Aorta (tissue), 5 donors: ENCODE measurements around the gene SPAG16. TPM values are rescaled to one million over a fixed set of nuclear protein-coding genes. Genes with fewer than 3 reads are reported as not detected.

Source experiments
- ATAC-seq: fragments of 200-7000 bp; cut with Tn5 transposase; one replicate; pipeline ENCODE4 v1.9.1; 2022; ENCODE audit warnings: moderate library complexity; ENCODE audit not compliant: low FRiP score
- DNase-seq, 2 donors: peaks; one replicate each; pipeline ENCODE4 v3.0.0-alpha.2; 2020
- H3K27ac ChIP-seq, 2 donors: one replicate each; pipeline ENCODE4 v1.5.1; 2013; ENCODE audit warnings: low read length in 2 of 2, mild to moderate bottlenecking in 2 of 2, moderate library complexity in 2 of 2, control low read depth in 1 of 2, inconsistent platforms in 1 of 2, low read depth in 1 of 2
- H3K27me3 ChIP-seq, 2 donors: one replicate each; pipeline ENCODE4 v1.6.1; 2013; ENCODE audit warnings: control low read depth in 1 of 2, low read length in 1 of 2, mild to moderate bottlenecking in 1 of 2, moderate library complexity in 1 of 2; ENCODE audit not compliant: insufficient read depth in 2 of 2, control insufficient read depth in 1 of 2
- H3K36me3 ChIP-seq, 2 donors: one replicate each; pipeline ENCODE4 v1.6.1; 2013; ENCODE audit warnings: control low read depth in 1 of 2, low read length in 1 of 2, mild to moderate bottlenecking in 1 of 2; ENCODE audit not compliant: insufficient read depth in 2 of 2, control insufficient read depth in 1 of 2
- H3K4me1 ChIP-seq, 2 donors: one replicate each; pipeline ENCODE4 v1.6.1; 2013; ENCODE audit warnings: low read length in 2 of 2, control low read depth in 1 of 2, mild to moderate bottlenecking in 1 of 2, moderate library complexity in 1 of 2; ENCODE audit not compliant: insufficient read depth in 2 of 2, control insufficient read depth in 1 of 2
- H3K4me3 ChIP-seq, 2 donors: one replicate each; pipeline ENCODE4 v1.5.1; 2013; ENCODE audit warnings: low read length in 2 of 2, control low read depth in 1 of 2, mild to moderate bottlenecking in 1 of 2
- H3K9me3 ChIP-seq: one replicate; pipeline ENCODE4 v1.6.1; 2013; ENCODE audit warnings: mild to moderate bottlenecking, low read length; ENCODE audit not compliant: control insufficient read depth
- WGBS, 2 donors: extraction: QIAGEN DNeasy Blood & Tissue Kit; methylation state at CpG; one replicate each; pipeline ENCODE4 v1.1.7; 2013; 5-methylcytosine and 5-hydroxymethylcytosine counted together
- intact Hi-C, 2 donors: fragments of 100-400 bp; cut with DNase I; formaldehyde crosslinking; loops; one replicate each; pipeline versions ENCODE4 v1.14.2 to v1.15.0; 2022
- long read RNA-seq, 2 donors: library from polyadenylated mRNA; unstranded; transcript quantifications; one replicate each; pipeline ENCODE4 v2.0.0, GENCODE V29; 2020 to 2021
- polyA plus RNA-seq, 2 donors: library from polyadenylated mRNA; stranded (reverse); fragments of 200-250 nt; gene quantifications; one replicate each; pipeline ENCODE4 v1.2.3, GENCODE V29; 2013
- total RNA-seq, 2 donors: library from RNA; stranded (reverse); fragmentation: NEBNext Ultra II Directional; extraction: Animal tissue kit (Norgen Biotek cat#: 25700); gene quantifications; one replicate each; pipeline ENCODE4 v1.2.1, GENCODE V29; 2021
- donor health status: healthy with polysubstance abuse.
- donor health status: Bipolar disorder and iron deficiency.
- donor health status: DM: no; HTN: no; CAD: no.
- donor health status: DM: no; HTN: no; CAD: no.
- donor health status: DM: yes; HTN: yes; CAD: no.

Gene SPAG16
- 10 to 100 TPM; 23.7 to 24.5 TPM for total RNA-seq
- 10 to 100 TPM; 24.3 to 36.1 TPM for polyA plus RNA-seq
- long read RNA-seq, donor 1, transcript SPAG16-207 (5 exons, 1,250 nt), result major isoform, 13 of 25 reads
- long read RNA-seq, donor 1, partial matches to known transcripts, result 4 of 25 reads
- long read RNA-seq, donor 1, other reads (novel, unspliced or antisense), result 8 of 25 reads
- long read RNA-seq, donor 2, transcript SPAG16-207 (5 exons, 1,250 nt), result major isoform, 12 of 15 reads
- long read RNA-seq, donor 2, partial matches to known transcripts, result 0 of 15 reads
- long read RNA-seq, donor 2, other reads (novel, unspliced or antisense), result 3 of 15 reads

GRCh38 chr2:213284105-213285090, at the start of gene SPAG16:
TSS of gene SPAG16 (plus strand) at chr2:213284464.
- H3K4me1 ChIP-seq, result no peaks in the 10 kb centered on the region
- no peaks in the 10 kb centered on the region for H3K27me3 ChIP-seq
- ATAC-seq, result peak; percentile 99
- WGBS, 2 donors, result 0 to 1% methylated on average over 51 to 59 of the region's 59 CpGs
- H3K36me3 ChIP-seq, result no peaks in the 10 kb centered on the region
- H3K27ac ChIP-seq, result peak within 1 kb of the TSS in 1 of 2 donors; percentile 22
- intact Hi-C loops, result no loop called here
- no peaks in the 10 kb centered on the region for H3K9me3 ChIP-seq
- peak within 1 kb of the TSS; percentile 93 for H3K4me3 ChIP-seq
- peak; percentile 97 to 99 for DNase-seq

GRCh38 chr2:213234641-213235040, 49.6 kb upstream of the SPAG16 start:
- Histone ChIP-seq H3K27me3 (peaks cover 0 to 2% of the 10 kb centered on the region in 2 donors), H3K36me3 (no peaks in the 10 kb centered on the region), H3K4me1 (peaks cover 0 to 3% of the 10 kb centered on the region in 2 donors), H3K4me3 (no peak overlapping the region), H3K9me3 (no peaks in the 10 kb centered on the region), H3K27ac (no peak overlapping the region)
- ATAC-seq (no peak), DNase-seq (no peak)
- intact Hi-C loops, result no loop called here
- WGBS, 2 donors, result 95 to 100% methylated on average over 1 of the region's 1 CpG

- H3K4me3 ChIP-seq, result no peak overlapping the region
- no peaks in the 10 kb centered on the region for H3K9me3 ChIP-seq
- no peak for ATAC-seq
- H3K27me3 ChIP-seq, result no peaks in the 10 kb centered on the region
- H3K4me1 ChIP-seq, result peaks cover 0 to 4% of the 10 kb centered on the region in 2 donors
- intact Hi-C loops, result no loop called here
- no peak overlapping the region for H3K27ac ChIP-seq
- 91 to 94% methylated on average over 1 of the region's 1 CpG for WGBS, 2 donors
- no peak for DNase-seq
- H3K36me3 ChIP-seq, result no peaks in the 10 kb centered on the region
These were observed 48.5 kb upstream of the SPAG16 start for GRCh38 chr2:213235741-213236140.

- Histone ChIP-seq H3K4me3 (no peak overlapping the region), H3K36me3 (no peaks in the 10 kb centered on the region), H3K4me1 (peaks cover 0 to 6% of the 10 kb centered on the region in 2 donors), H3K9me3 (no peaks in the 10 kb centered on the region), H3K27me3 (no peaks in the 10 kb centered on the region), H3K27ac (no peak overlapping the region)
- DNase-seq (no peak), ATAC-seq (no peak)
- intact Hi-C loops, result no loop called here
- WGBS, 2 donors, result 83 to 84% methylated on average over 1 of the region's 1 CpG
These were observed 47.0 kb upstream of the SPAG16 start for GRCh38 chr2:213237251-213237650.

DNA sequence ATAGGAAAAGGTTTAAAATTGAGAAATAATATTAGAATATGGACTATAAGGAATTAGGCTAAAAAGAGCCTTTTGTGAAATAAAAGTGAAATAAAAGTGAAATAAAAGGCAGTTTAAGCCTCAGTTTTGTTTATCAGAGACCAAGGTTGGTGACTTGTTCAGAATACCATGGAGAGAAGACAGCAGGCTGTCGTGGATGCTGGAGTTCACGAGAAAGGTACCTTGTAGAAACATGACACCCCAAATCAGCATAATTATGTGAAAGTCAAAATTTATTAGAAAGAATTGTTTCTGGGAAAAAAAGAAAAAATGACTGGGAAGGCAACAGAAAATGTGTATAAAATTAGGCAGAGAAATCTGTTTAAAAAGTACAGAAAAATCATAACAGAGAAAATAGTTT, 46.5 kb upstream of the SPAG16 start:
- no peaks in the 10 kb centered on the region for H3K9me3 ChIP-seq
- H3K4me3 ChIP-seq, result no peak overlapping the region
- ATAC-seq, result no peak
- 72 to 81% methylated on average over 2 of the region's 2 CpGs for WGBS, 2 donors
- intact Hi-C loops, result no loop called here
- H3K27me3 ChIP-seq, result no peaks in the 10 kb centered on the region
- peaks cover 0 to 3% of the 10 kb centered on the region in 2 donors for H3K4me1 ChIP-seq
- no peaks in the 10 kb centered on the region for H3K36me3 ChIP-seq
- no peak overlapping the region for H3K27ac ChIP-seq
- no peak for DNase-seq

DNA sequence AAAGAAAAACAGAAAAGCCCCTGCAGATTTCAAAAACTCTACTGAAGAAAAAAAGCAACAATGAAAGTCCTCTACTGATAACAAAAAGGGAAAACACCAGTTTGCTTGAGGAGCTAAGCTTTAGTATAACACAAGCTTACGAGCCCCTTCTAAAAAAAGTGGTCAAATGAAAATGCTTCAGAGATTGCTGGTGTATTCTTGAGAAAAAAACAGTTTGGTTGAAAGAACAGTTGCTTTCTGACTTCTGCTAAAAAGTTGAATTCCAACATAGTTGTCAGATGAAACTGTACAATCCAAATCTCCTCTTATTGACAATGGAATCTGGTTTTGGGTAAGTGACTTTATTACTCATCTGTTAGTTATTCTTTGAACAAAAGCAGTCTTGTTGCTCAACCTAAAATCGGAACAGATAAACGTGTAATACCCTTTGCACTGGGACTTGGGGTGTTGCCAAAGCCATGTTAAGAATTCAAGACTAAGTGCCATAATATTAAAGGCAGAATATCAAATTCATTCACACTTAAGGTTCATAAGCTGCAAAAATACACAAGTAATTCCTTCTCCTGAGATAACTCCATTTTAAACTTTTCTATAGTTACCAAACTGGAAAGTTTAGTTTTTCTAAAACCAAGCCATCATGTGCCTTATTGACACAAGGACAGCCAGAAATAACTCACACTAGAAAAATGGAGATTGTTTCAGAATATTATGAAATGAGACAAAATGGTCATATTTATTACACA, 45.3 kb upstream of the SPAG16 start:
- DNase-seq (peak in 1 of 2 donors; percentile 30), ATAC-seq (no peak)
- 3% methylated on average over 3 of the region's 3 CpGs for WGBS, 2 donors
- no peaks in the 10 kb centered on the region for H3K36me3 ChIP-seq
- H3K4me1 ChIP-seq, result peaks cover 0 to 3% of the 10 kb centered on the region in 2 donors
- no peaks in the 10 kb centered on the region for H3K27me3 ChIP-seq
- peak overlapping the region in 1 of 2 donors; percentile 67 for H3K27ac ChIP-seq
- intact Hi-C loops, result no loop called here
- no peaks in the 10 kb centered on the region for H3K9me3 ChIP-seq
- peak overlapping the region in 1 of 2 donors; percentile 76 for H3K4me3 ChIP-seq

- DNase-seq, result no peak
- ATAC-seq, result no peak
- 95 to 96% methylated on average over 6 of the region's 6 CpGs for WGBS, 2 donors
- Histone ChIP-seq H3K4me3 (no peak overlapping the region), H3K27me3 (no peaks in the 10 kb centered on the region), H3K36me3 (no peaks in the 10 kb centered on the region), H3K4me1 (peaks cover 0 to 3% of the 10 kb centered on the region in 2 donors), H3K27ac (no peak overlapping the region), H3K9me3 (no peaks in the 10 kb centered on the region)
- intact Hi-C loops, result no loop called here
These were observed 42.4 kb upstream of the SPAG16 start for GRCh38 chr2:213241817-213242216.

- 97 to 98% methylated on average over 1 of the region's 1 CpG for WGBS, 2 donors
- intact Hi-C loops, result no loop called here
These were observed 41.6 kb upstream of the SPAG16 start for GRCh38 chr2:213242653-213243052.

More at GRCh38 chr2:213242653-213243052, 41.6 kb upstream of the SPAG16 start:
- Histone ChIP-seq H3K4me3 (no peak overlapping the region), H3K9me3 (no peaks in the 10 kb centered on the region), H3K4me1 (peaks cover 0 to 3% of the 10 kb centered on the region in 2 donors), H3K27me3 (no peaks in the 10 kb centered on the region), H3K36me3 (no peaks in the 10 kb centered on the region), H3K27ac (no peak overlapping the region)
- ATAC-seq (no peak), DNase-seq (no peak)
